ENCODE results near the gene ELK4.
A peak's percentile ranks its signal among the peaks of the same experiment; 100 is the strongest.

The ELK4 gene

GRCh38 chr1:205571747-205572146, 60.1 kb downstream of the ELK4 start:
- H3K9me3 ChIP-seq, result no peaks in the 10 kb centered on the region
- DNase-seq, result no peak
- H3K36me3 ChIP-seq, result no peaks in the 10 kb centered on the region
- TF ChIP-seq CTCF (IDR thresholded peaks at IDR 0.05; ENCODE audit: low read depth, low read length), result no peak
- no peak overlapping the region for H3K4me3 ChIP-seq (ENCODE audit: low read depth, low read length)
- peaks cover 56% of the 10 kb centered on the region for H3K27me3 ChIP-seq
- no peaks in the 10 kb centered on the region for H3K4me1 ChIP-seq

DNA sequence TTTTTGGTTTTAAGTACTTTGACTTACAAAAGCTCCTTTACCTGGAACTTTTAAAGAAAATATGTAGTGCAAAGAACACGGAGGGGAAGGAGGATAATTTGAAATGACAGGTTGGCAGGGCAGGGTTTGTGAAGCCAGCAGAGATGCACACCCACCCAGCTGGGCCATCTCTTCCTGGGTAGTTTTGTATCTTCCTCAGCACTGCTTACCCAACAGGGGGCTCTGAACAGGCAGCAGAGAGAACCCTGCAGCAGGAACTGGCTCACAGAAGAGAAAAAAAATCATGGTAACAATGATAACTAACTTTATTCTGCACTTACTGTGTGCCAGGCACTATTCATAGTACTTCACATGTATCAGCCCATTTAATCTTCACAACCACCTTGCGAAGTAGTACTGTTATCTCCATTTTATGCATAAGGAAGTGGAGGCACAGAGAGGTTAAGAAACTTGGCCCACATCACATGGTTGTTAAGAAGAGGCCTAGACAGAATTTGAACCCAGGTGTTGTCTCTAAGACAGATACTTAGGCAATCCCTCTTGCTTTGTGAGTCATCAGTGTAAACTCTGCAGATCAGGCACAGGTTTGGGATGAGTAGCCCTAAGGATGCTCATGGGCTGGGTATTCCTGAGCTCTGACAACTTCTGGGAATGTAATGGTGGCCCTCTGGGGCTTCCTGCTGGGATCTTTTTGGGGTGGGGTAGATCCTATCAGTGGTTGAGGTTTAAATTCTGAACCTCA, 60.8 kb downstream of the ELK4 start:
- Histone ChIP-seq H3K27me3 (peaks cover 63% of the 10 kb centered on the region), H3K4me3 (ENCODE audit: low read depth, low read length) (no peak overlapping the region), H3K4me1 (no peaks in the 10 kb centered on the region), H3K9me3 (no peaks in the 10 kb centered on the region), H3K36me3 (no peaks in the 10 kb centered on the region)
- no peak for DNase-seq
- no peak for TF ChIP-seq CTCF (IDR thresholded peaks at IDR 0.05; ENCODE audit: low read depth, low read length)

DNA sequence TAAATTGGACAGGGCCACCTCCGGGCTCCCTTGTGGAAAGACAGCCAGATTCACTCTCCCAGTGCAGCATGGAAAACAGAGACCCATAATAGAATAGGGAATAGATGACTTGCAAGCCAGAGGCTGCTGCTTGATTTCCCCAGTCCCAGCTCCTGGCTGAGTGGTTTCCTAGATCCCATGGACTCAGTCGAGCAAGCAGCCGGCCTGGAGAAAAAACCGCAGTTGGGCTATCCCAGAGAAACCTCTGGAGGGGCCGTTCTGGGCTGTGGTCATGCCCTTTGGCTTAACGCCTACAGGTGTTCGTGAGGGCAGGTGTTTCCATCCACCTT, 61.7 kb downstream of the ELK4 start:
- Histone ChIP-seq H3K27me3 (peaks cover 63% of the 10 kb centered on the region), H3K36me3 (no peaks in the 10 kb centered on the region), H3K4me1 (no peaks in the 10 kb centered on the region), H3K9me3 (no peaks in the 10 kb centered on the region), H3K4me3 (ENCODE audit: low read depth, low read length) (no peak overlapping the region)
- no peak for TF ChIP-seq CTCF (IDR thresholded peaks at IDR 0.05; ENCODE audit: low read depth, low read length)
- no peak for DNase-seq

DNA sequence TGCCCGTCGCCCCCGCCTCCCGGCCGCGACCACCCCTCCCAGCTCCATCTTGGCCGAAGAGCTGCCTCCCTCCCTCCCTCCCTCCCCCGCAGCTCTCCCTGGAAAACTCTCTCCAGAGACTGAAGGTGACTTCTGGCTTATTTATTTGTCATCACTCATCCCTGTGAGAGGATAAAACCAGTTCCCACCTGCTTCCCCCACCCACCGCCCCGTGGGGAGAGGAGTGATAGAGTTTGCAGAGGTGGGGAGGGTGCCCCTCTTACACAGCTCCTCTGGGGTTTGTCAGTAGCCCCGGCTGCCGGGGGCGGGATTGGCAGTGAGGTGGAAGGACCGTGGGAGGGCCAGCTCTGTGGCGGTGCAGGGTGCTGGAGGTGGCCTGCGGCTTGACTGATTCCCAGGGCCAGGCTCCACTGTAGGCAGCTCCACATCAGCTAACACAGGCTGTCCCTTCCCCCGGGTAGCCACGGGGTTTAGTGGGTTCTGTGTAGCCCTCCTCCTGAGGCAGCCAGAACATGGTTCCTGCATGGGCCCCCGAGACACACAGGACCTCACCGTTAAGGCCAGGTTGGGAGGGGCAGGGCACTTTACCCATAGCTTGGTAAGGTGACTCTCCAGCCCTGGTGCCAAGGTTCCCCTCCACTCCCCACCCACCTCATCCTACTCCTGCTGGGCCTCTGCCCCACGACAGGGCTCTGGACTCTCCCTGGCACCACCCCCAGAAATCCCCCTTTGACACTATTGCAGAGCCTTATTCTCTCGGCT, 62.2 kb downstream of the ELK4 start:
- no peak overlapping the region for H3K4me3 ChIP-seq (ENCODE audit: low read depth, low read length)
- H3K27me3 ChIP-seq, result peaks cover 63% of the 10 kb centered on the region
- no peaks in the 10 kb centered on the region for H3K36me3 ChIP-seq
- TF ChIP-seq CTCF (IDR thresholded peaks at IDR 0.05; ENCODE audit: low read depth, low read length), result no peak
- H3K9me3 ChIP-seq, result no peaks in the 10 kb centered on the region
- no peak for DNase-seq
- H3K4me1 ChIP-seq, result no peaks in the 10 kb centered on the region

- no peak overlapping the region for H3K4me3 ChIP-seq (ENCODE audit: low read depth, low read length)
- no peaks in the 10 kb centered on the region for H3K36me3 ChIP-seq
- no peaks in the 10 kb centered on the region for H3K4me1 ChIP-seq
- no peaks in the 10 kb centered on the region for H3K9me3 ChIP-seq
- peak; percentile 16; the same call in 1 of the 2 replicates for TF ChIP-seq CTCF (IDR thresholded peaks at IDR 0.05; ENCODE audit: low read depth, low read length)
- peaks cover 63% of the 10 kb centered on the region for H3K27me3 ChIP-seq
- no peak for DNase-seq
Measured at GRCh38 chr1:205568469-205569361, 63.1 kb downstream of the ELK4 start.
